ENCODE results near the gene GRIN2C.

GRIN2C gene

GRCh38 chr17:74863420-74864296 lies 4.0 kb upstream of the GRIN2C start:
- DNase-seq: no peak

GRCh38 chr17:74862919-74863318 lies 3.2 kb upstream of the GRIN2C start:
- no peak for DNase-seq

GRCh38 chr17:74862108-74862901 lies 2.6 kb upstream of the GRIN2C start:
- DNase-seq: peak; percentile 73 to 74

- no peak for DNase-seq
Observed at GRCh38 chr17:74861662-74862107, 2.0 kb upstream of the GRIN2C start.

- DNase-seq: peak in 1 of 2 donors; percentile 9
Observed at GRCh38 chr17:74860872-74861661, 1.4 kb upstream of the GRIN2C start.

- DNase-seq: peak in 1 of 2 donors; percentile 12
Observed at GRCh38 chr17:74860229-74860871, 665 bp upstream of the GRIN2C start.

- no peak for DNase-seq
Observed at GRCh38 chr17:74858672-74859458, 820 bp downstream of the GRIN2C start.

GRCh38 chr17:74857191-74857590 lies 2.5 kb downstream of the GRIN2C start:
- no peak for DNase-seq

GRCh38 chr17:74856112-74856511 lies 3.6 kb downstream of the GRIN2C start:
- no peak for DNase-seq

- DNase-seq: no peak
Observed at GRCh38 chr17:74855323-74855722, 4.4 kb downstream of the GRIN2C start.

- no peak for DNase-seq
Observed at GRCh38 chr17:74854792-74855191, 4.9 kb downstream of the GRIN2C start.

GRCh38 chr17:74853669-74854068 lies 6.0 kb downstream of the GRIN2C start:
- no peak for DNase-seq

GRCh38 chr17:74853048-74853397 lies 6.7 kb downstream of the GRIN2C start:
- no peak for DNase-seq

GRCh38 chr17:74852237-74853047 lies 7.2 kb downstream of the GRIN2C start:
- DNase-seq: peak; percentile 65

GRCh38 chr17:74851612-74852236 lies 8.0 kb downstream of the GRIN2C start:
- no peak for DNase-seq

- DNase-seq: no peak
Observed at GRCh38 chr17:74850914-74851313, 8.8 kb downstream of the GRIN2C start.

- no peak for DNase-seq
Observed at GRCh38 chr17:74850310-74850709, 9.4 kb downstream of the GRIN2C start.

- no peak for DNase-seq
Observed at GRCh38 chr17:74848656-74849399, 10.9 kb downstream of the GRIN2C start.

GRCh38 chr17:74846621-74847020 lies 13.1 kb downstream of the GRIN2C start:
- DNase-seq: no peak

GRCh38 chr17:74843352-74843627 lies 16.4 kb downstream of the GRIN2C start:
- DNase-seq: no peak
